ENCODE data around the gene NPR3.

Gene NPR3

GRCh38 chr5:32805971-32806638, 95.0 kb downstream of the NPR3 start:
- DNase-seq (ENCODE audit: low read depth in 3 of 3): no peak

- no peak for DNase-seq (ENCODE audit: low read depth in 3 of 3)
Observed at GRCh38 chr5:32808783-32809182, 97.7 kb downstream of the NPR3 start.

GRCh38 chr5:32810804-32811203, 99.7 kb downstream of the NPR3 start:
- no peak for DNase-seq (ENCODE audit: low read depth in 3 of 3)

- DNase-seq (ENCODE audit: low read depth in 3 of 3): no peak
Observed at GRCh38 chr5:32812399-32812798, 101.3 kb downstream of the NPR3 start.

DNA sequence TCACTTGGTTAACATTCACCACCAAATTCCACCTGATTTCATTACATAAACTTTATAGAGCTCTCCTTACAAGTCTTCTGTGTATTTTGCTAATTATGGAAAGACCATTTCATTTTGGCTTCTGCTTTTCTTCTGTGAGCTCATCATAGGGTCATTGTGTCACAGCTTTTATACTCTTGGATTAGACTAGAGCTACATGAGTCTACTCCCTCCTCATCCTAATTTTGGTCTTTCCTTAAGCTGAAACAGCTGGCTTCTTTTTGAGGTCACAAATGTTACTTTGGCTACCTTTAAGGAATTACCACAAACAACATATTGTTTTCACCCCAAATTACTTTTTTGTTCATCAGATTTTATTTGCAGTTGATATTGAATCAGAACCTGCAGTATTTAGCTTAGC, 103.0 kb downstream of the NPR3 start:
- no peak for DNase-seq (ENCODE audit: low read depth in 3 of 3)

DNA sequence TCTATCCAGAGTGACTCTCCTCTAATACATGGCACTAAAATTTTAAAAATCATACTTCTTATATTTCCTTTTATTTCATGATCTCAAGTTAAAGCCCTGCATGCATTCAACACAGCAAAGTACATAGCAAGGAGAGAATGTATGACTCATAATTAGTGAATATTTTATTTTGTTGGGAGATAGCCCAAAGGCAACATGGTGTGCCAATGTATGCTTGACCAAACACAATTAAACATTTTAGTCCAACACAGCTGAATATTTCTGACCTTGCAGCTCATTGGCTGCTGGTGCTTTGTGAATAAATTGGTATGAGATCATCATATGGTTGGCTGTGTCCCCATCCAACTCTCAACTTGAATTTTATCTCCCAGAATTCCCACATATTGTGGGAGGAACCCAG, 103.5 kb downstream of the NPR3 start:
- DNase-seq (ENCODE audit: low read depth in 3 of 3): no peak

DNA sequence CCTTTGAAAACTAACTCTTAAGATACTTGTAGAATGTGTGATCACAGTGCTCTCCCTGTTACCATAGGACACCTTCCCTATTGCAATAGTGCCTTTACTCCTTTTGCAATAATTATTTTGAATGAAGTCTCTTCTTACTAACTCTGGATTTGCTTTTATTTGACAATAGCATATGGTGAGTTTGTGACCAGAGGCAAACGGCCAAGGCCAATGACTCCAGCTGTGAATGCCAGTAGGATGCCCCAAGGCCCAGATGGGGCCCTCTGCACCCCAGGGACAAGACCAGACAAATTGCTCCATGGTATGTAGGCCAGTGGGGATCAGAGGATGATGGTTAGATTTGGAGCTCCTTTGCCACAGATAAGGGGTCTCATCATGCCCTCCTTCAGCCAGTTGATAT, 116.9 kb downstream of the NPR3 start:
- no peak for DNase-seq (ENCODE audit: low read depth in 3 of 3)

DNA sequence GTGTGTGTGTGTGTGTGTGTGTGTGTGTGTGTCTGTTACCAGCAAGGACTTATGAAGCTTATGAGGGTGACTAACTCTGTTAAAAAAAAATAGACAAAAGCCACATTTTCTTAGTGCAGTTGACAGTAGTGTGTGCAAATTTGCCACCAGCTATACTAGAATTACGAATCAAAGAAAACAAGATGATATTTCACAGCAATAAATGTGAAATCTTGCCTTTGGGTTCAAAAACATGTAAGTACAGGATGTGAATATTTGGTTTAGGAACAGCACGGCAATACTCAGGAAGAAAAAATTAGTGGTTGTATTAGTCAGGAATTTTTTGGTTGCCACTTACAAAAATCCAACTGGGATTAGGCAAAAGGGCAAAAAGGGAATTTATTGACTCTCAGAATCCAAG, 117.4 kb downstream of the NPR3 start:
- no peak for DNase-seq (ENCODE audit: low read depth in 3 of 3)

DNA sequence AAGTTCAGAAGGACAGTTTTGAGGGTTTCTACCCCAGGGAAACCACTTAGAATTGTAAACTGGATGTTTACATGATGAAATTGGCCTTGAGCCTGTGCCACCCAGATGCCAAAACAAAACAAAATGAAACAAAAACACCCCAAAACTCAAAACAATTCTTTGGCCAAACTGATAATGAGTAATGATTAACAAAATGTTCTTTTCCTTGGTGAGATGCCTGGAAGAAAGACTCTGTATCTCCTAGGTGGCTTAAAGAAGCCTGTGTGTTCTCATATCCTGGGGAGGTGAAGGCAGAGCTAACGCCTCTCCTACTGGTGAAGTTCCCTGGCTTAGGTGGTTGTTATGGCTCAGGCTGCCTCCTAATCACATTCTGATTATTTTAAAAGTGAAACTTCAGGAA, 120.5 kb downstream of the NPR3 start:
- no peak for DNase-seq (ENCODE audit: low read depth in 3 of 3)

GRCh38 chr5:32833127-32833526, 122.0 kb downstream of the NPR3 start:
- DNase-seq (ENCODE audit: low read depth in 3 of 3): no peak

DNA sequence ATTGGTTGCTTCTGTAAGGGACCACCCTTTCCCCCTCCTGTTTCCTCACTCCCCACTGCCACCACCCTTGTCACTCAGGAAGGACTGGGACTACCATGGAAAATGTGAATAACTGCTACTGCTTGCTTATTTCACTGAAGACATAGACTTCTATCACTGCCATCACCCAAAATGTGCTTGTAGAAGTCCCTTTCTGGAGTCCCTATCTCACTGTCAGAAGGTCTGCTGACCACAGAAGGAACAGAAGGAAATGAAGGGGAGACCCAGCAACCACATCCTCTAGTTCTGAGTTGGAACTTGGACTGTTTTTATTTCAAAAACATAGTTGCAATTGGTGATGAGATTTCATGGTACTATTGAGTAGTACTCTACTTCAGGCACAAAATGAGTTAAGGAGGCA, 122.5 kb downstream of the NPR3 start:
- DNase-seq (ENCODE audit: low read depth in 3 of 3): no peak

DNA sequence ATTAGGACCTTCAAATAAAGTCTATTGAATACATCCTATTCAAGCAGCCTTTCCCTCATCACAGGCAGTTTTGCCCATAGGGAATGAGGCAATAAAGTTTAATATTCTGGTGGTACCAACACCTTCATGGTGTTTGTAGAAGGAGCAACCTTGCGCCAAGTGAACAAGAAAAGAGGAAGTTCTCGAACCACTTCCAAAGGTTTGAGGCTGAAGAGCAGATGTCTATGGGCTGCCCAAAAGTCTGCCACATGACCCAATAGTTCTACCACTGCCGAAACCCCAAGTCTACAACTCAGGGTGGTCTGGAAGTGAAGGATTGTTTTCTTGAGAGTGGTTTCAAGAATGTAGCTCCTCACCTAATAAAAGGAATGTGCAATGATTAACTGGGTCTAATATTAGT, 123.1 kb downstream of the NPR3 start:
- no peak for DNase-seq (ENCODE audit: low read depth in 3 of 3)

DNA sequence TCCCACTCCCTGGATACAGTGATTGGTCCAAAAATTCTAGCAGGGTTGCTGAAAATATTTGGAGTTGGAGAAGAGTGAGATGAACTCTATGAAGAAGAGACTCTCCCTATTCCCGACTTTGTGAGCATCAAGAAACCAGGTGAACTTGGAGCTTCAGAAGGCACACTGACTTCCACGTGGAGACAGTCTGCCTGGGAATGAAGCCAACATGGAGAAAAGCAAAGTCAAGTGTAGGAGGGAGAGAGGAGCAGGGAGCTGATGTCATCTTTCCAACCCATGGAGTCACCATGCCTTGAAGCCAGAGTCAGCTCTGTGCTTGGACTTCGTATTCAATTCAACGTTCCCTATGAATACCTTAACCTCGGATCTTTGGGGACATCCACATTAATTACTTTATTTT, 125.1 kb downstream of the NPR3 start:
- no peak for DNase-seq (ENCODE audit: low read depth in 3 of 3)

DNA sequence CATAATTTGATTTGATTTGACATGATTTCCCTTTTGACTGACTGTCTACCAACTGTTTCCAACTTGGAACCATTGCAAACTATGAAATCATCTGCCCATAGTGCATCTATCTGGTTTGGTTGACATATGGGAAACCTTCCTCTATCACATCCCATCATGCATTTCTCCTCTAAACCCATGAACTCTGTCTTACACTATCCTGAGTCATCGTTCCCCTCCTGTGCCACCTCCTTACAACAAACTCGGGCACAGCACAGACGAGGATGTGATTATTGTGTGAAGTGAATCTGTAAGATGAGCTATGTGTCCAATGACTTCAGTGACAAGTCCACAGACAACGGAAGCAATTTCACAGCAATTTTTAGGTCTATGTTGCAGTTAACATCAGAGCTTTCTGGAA, 126.1 kb downstream of the NPR3 start:
- no peak for DNase-seq (ENCODE audit: low read depth in 3 of 3)

DNA sequence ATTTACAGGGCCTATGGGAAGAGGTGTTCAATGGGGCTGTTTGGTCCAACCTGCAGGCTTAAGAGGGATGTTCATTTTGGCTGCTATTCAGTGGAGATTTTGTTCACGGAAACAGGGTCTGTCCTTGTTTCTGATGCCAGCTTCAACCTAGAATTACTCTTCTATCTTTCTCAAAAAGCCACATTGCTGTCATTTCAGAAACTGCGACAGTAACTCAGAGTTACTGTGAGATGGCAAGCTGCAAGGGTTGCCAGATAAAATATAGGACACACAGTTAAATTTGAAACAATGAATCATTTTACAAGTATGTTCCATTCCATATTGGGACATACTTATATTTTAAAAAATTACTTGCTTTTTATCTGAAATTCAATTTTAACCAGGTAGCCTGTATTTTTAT, 128.0 kb downstream of the NPR3 start:
- no peak for DNase-seq (ENCODE audit: low read depth in 3 of 3)

DNA sequence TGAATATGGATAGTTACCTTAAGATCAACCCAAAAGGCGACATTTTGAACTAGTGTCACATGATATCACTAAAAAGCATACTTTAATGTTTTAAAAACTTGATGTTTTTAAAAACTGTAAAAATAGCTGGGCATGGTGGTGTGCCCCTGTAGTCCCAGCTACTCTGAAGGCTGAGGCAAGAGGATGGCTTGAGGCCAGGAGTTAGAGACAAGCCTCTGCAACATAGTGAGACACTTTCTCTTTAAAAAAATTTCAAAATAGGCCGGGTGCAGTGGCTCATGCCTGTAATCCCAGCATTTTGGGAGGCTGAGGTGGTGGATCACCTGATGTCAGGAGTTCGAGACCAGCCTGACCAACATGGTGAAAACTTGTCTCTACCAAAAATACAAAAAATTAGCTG, 129.5 kb downstream of the NPR3 start:
- no peak for DNase-seq (ENCODE audit: low read depth in 3 of 3)

Measured in stimulated activated CD4-positive, alpha-beta T cell treated with anti-CD3 and anti-CD28 coated beads, TNF-alpha, amount 100 ng/mL, for 24 hours (primary cell).